Activated CD8-positive, alpha-beta memory T cell treated with anti-CD3 and anti-CD28 coated beads for 36 hours (primary cell): Measurements from ENCODE around the gene FAM149A. TPM values are rescaled to one million over a fixed set of nuclear protein-coding genes. Genes with fewer than 3 reads are reported as not detected.

Experiments
- CTCF ChIA-PET: fragments of 350-600 bp; sonication (Branson Sonifier 250); formaldehyde crosslinking; loops from one replicate; lab custom pipeline; 2021; ENCODE audit warnings: antibody characterized with exemption; lab: Charles Lee
- POLR2A ChIA-PET: fragments of 350-600 bp; sonication (Branson Sonifier 250); formaldehyde crosslinking; loops from one replicate; lab custom pipeline; 2021; ENCODE audit warnings: antibody characterized with exemption; lab: Charles Lee
- total RNA-seq, 2 experiments: library from RNA; stranded (reverse); gene quantifications; one replicate each; pipeline ENCODE4 v1.2.3, GENCODE V29; 2021

The FAM149A gene
- total RNA-seq, 2 experiments from 2014 or later: 0.40 to 0.70 TPM

- CTCF ChIA-PET: interaction anchor here (1.3 kb wide), 1 partner anchor 52 kb away, joined by 3 read pairs; no protein-coding TSS in a partner anchor
- POLR2A ChIA-PET: no interaction called here
These were observed 45.4 kb downstream of the FAM149A start for GRCh38 chr4:186149872-186150271.

DNA sequence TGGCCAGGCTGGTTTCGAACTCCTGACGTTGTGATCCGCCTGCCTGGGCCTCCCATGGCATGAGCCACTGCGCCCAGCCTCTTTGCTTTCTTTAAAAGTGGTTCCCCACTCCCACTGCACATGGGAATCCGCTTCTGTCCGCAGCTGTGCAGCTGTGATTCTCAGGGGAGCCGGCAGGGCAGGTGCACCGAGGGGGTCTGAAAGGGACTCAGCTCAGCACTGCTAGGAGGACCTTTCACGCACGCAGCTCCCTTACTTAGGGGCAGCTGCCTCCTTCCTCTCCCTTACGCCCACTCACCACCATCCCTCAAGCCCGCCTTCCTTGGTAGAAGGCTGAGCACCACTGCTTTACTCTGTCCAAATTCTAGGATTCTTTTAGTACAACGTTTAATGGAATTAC lies 46.4 kb downstream of the FAM149A start:
- CTCF ChIA-PET: no interaction called here
- POLR2A ChIA-PET: no interaction called here

DNA sequence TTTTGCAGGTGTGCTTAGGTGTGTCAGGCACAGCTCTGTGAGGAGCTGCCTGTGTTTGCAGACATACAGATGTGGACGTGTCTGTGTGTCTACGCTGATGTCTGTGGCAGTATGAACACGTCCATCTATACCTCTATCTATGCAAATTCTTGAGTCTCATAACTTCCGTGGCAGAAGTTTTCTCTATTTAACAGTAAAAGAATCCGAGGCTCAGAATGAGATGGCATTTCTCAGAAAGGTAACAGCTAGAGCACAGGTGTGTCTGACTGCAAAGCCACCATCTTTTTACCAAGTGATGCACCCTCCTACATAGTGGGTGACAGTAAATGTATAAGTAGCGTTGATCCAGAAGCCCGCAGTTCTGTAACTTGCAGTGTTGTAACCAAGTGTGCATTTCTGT lies 47.0 kb downstream of the FAM149A start:
- ChIA-PET CTCF (no interaction called here), POLR2A (no interaction called here)

DNA sequence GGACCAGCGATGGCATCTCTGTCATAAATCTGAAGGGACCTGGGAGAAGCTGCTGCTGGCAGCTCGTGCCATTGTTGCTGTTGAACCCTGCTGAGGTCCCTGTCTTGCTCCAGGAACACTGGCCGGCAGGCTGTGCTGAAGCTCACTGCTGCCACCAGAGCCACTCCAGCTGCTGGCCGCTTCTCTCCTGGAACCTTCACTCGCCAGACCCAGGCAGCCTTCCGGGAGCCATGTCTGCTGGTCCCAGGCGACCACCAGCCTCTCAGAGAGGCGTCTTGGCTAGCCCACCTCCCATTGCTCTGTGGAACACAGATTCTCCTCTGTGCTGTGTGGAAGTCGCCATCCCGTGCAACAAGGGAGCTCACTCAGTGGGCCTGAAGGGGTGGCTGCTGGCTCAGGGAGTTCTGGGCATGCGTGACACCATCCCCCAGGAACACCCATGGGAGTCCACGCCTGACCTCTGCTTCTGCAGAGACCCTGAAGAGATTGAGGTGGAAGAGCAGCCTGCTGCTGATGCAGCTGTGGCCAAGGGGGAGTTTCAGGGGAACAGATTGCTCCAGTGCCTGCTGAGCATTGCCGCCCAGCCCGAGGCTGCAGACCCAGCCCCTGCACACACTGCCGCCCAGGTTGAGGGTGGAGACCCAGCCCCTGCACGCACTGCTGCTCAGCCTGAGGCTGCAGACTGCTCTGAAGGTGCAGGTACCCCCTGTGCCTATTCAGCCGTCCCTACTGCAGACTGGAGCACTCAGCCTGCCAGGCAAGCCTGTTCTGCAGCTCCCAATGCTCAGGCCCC lies 53.7 kb downstream of the FAM149A start:
- CTCF ChIA-PET: no interaction called here
- POLR2A ChIA-PET: no interaction called here

GRCh38 chr4:186158966-186159365 lies 54.5 kb downstream of the FAM149A start:
- ChIA-PET POLR2A (no interaction called here), CTCF (no interaction called here)

DNA sequence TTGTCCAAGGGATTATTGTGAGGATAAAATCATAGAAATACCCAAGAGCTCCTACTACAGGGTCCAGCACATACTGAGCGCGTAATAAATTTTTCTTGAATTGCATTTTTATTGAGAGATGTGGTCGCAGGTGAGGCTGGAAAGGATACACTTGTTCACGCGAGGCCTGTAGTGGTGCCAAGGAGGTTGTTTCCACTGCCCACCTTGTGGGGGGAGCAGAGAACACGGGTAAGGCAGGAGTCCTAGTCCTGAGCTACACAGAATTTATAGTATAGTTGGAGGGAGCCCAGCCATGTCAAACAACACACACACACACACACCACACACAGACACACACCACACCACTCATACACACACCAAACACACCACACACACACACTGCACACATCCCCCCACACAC lies 55.1 kb downstream of the FAM149A start:
- POLR2A ChIA-PET: no interaction called here
- CTCF ChIA-PET: no interaction called here

- POLR2A ChIA-PET: interaction anchor here (0.7 kb wide), 1 partner anchor 31 kb away, joined by 3 read pairs; no protein-coding TSS in a partner anchor
These were observed 56.6 kb downstream of the FAM149A start for GRCh38 chr4:186161138-186161537.

GRCh38 chr4:186166852-186167512 lies 62.5 kb downstream of the FAM149A start:
- ChIA-PET CTCF (no interaction called here), POLR2A (no interaction called here)

More at GRCh38 chr4:186161138-186161537, 56.6 kb downstream of the FAM149A start:
- CTCF ChIA-PET: no interaction called here

DNA sequence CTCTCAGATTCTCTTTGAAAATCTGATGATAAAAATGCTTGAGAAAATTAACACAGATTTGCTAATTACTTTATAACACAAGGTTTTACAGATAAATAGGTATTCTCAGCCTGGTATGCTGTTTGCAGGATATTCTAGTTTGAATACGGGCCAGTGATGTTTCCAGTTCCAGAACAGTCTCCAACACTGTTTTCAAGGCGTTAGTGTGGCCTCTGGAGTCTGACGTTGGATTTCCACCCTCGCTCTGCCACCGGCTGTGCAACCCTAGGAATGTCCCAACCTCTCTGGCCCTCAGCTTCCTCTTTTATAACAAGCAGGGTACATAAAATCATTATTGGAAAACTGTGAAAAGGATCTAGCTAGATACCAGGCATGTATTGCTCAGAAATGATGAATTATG lies 63.1 kb downstream of the FAM149A start:
- ChIA-PET CTCF (no interaction called here), POLR2A (no interaction called here)

- POLR2A ChIA-PET: no interaction called here
- CTCF ChIA-PET: no interaction called here
These were observed 64.2 kb downstream of the FAM149A start for GRCh38 chr4:186168750-186169149.

DNA sequence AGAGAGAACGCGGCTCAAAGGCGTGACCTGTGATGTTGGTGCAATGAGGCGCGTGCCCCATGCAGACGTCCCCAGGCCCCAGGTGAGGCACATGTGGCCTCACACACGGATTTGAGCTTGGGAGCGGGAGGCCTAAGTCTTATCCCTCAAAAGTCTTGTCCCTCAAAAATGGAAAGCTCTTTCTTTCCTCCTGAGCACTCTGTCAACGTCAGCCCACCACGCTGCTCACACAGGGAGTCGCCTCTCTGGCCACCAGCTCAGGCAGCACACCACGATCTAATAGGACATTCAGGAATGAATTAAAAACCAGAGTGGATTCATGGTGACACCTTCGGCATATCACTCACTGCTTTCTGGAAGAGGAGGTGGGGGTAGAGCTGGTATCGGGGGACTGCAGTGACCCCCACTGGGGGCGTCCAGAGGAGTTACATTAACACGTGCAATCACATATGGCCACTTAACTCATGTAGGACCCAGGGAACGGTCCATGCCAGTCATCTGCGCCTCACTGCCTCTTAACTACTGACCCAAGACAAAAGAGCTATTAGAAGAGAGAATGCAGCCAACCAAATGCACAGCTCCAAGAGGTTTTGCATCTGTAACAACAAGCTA lies 64.9 kb downstream of the FAM149A start:
- ChIA-PET CTCF (no interaction called here), POLR2A (no interaction called here)

DNA sequence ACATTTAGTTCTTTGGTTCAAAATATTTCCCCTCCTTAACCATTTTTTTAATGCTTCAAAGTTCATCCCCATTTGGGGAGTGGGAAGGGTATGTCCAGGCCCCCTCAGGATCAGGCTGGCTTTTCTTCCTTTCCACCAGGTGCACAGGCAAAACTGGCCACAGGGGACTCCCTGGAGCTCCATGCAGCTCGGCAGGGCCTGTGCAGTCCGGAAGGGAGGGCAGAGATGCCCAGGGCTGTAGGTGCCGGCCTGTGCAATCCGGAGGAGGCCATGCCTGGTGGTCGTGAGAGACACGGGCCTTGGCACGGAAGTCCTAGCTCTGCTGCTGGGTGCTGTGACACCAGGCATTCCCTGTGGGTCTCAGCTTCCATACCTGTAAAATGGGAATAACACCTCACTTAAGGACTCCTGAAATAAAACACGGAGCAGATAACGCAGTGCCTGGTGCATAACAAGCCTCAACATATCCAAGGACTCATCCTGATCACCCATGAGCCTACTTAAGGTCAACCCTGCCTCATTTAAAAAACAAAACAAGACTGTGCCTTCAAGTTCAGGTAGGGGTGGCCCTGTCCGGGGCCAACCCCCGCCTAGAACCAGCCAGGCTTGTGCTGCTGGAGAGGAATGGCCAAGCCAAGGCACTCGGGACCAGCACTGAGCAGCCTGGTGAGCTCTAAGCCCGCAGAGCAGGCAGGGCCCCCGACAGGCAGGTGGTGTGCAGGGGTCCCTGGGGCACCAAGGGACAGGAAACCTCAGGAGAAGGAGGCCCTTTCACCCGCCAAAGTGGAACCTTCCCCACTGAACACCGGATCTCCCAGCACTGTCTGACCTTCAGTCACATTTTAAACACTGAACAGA lies 65.7 kb downstream of the FAM149A start:
- CTCF ChIA-PET: no interaction called here
- POLR2A ChIA-PET: no interaction called here

DNA sequence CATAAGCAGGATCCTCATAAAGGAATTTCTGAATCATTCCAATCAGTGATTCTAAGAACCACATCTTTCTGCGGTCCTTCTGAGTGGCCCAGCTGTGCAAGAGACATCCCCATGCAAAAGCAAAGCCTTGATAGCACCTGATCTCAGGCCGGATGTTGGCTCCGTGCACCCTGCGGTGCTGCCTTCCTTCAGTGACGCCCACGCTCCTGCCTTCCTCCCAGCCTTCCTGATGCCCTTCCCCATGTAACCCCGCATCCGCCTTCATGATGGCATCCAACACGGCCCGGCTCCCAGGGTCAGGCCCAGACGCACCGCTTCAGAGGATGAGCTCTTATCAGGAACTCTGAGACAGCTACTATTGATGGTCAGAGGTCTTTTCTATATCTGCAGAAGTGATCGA lies 66.5 kb downstream of the FAM149A start:
- ChIA-PET POLR2A (no interaction called here), CTCF (no interaction called here)

GRCh38 chr4:186172546-186172945 lies 68.0 kb downstream of the FAM149A start:
- ChIA-PET POLR2A (no interaction called here), CTCF (no interaction called here)

DNA sequence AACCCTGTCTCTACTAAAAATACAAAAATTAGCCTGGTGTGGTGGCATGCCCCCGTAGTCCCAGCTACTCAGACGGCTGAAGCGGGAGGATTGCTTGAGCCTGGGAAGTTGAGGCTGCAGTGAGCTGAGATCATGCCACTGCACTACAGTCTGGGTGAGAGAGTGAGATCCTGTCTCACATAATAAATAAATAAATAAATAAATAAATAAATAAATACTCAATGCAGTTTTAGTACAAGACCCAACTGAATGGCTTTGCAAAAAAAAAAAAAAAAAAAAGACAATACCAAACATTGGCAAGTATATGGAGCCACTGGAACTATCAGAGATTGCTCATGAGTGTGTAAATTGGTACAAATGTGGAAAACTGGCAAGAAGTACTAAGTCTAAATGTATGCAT lies 83.6 kb downstream of the FAM149A start:
- POLR2A ChIA-PET: no interaction called here
- CTCF ChIA-PET: interaction anchor here (0.7 kb wide), 1 partner anchor 56 kb away, joined by 3 read pairs; no protein-coding TSS in a partner anchor

DNA sequence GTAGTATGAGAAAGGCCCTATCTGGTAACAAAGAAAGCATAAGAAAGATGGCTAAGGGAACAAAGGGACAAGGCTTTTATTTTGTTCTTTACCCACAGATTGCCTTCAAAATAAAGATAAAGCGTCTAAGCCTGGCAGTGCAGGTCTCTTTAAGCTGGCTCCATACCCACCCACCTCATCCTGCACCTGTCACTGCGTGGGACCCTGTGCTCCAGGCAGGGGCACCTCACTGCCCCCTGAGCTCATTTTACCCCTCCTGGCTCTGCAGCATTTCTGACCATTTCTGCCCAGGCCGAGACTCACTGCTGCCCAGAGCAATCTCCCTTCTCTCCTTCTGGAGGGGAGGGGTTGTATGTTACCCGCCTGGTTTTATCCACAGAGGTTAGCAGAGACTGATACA lies 85.2 kb downstream of the FAM149A start:
- POLR2A ChIA-PET: no interaction called here
- CTCF ChIA-PET: no interaction called here

DNA sequence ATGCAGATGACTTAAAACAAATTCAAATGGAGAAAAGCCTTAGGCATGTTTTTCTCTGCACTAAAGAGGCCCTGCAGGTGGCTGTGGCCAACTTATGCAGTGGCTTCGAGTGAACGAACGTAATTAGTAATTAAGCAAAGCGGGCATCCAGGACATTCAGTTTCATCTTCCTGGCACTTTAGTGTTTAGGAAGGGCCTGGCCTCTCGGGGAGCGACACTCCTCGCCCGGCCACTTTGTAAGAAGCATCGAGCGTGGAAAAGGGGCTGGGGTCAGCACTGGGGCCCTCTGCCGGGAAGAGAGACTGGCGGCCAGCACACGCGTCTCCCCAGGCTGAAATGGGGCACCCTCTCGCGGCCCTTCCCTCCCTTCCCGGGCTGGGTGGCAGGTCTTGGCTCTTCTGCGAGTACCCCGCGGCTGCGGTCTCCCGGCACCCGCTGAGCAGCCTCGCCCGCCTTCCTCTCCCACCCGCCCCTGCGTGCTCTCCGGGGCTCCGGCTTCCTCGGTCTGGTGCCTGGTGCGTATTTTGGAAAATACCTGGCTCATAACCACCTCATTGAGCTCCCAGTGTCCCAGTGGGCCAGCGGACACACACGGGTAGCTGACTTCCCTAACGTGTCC lies 86.2 kb downstream of the FAM149A start:
- POLR2A ChIA-PET: no interaction called here
- CTCF ChIA-PET: interaction anchor here (0.8 to 1.4 kb wide), 3 partner anchors 12 to 123 kb away, joined by 3 to 4 read pairs (median 3); no protein-coding TSS in a partner anchor

DNA sequence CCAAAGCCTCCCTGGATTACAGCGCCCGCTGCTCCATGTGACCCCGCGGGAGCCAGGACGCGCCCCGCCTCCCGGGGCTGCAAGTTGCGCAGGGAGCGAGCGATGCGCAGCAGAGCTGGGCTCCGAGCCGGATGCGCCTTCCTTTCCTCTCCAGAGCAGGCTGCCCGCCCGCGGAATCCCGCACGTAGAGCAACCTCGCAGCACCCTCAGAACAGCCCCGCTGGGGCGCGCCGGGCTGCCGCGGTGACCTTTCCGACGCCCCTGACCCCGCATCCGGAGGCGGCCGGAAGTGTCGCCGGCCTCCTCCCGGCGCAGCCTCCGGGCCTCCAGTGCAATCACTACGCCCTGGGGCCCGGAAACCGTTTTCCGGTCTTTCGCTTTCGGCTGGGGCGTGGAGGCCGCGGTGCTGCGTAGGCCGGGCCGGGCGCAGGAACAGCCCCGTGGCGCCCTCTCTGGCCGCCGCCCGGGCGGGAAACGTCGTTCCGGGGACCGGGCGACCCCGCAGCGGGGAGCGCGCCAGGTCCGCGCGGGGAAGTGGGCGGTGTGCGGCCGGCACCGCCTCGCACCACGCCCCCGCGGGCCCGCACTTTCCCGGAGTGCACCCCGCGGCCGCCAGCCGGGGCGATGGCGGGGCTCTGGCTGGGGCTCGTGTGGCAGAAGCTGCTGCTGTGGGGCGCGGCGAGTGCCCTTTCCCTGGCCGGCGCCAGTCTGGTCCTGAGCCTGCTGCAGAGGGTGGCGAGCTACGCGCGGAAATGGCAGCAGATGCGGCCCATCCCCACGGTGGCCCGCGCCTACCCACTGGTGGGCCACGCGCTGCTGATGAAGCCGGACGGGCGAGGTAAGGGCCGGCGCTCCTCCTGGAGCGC lies 86.9 kb downstream of the FAM149A start, which contains the start of gene CYP4V2:
TSS of gene CYP4V2 (plus strand) at position 368 of the 866 bp plus-strand sequence. CDS start at position 625, 257 bp downstream.
- ChIA-PET CTCF (interaction anchor here (0.8 to 1.4 kb wide), 3 partner anchors 13 to 123 kb away, joined by 3 to 4 read pairs (median 3); no protein-coding TSS in a partner anchor), POLR2A (no interaction called here)
